Stimulated activated CD4-positive, alpha-beta T cell treated with anti-CD3 and anti-CD28 coated beads, Interleukin-1b, Interleukin-23, amount 100 ng/mL, for 24 hours (primary cell): ENCODE data around the gene TENM4.

Experiments used
- DNase-seq, 4 experiments: peaks; one replicate each; pipeline ENCODE4 v3.0.0-alpha.2; 2020; ENCODE audit warnings: low read depth in 4 of 4, low spot score in 1 of 4

TENM4 gene

DNA sequence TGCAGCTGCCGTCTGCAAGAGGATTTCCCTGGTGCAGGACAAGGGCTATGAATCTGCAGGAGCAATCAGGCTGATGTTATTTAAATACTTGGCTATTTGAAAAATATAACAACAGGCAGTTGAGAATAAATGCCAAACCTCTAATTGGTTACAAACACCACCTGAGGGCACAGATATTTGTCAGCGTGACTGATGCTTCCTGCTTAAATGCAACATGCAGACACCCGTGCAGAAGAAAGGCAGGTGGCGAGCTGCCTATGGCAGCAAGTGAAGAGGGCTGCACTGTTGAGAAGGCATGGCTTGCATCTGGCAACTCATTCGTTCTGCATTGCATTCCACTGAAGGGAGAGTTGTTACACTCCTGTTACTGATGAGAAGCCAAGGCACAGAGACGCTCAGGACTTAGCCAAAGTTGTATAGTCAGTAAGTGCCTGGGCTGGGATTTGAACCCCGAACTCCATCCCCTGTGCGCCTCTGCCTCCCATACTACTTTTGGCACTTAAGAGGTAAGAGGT, 350.6 kb downstream of the TENM4 start:
- no peak for DNase-seq

- DNase-seq: no peak
Observed at GRCh38 chr11:79089601-79090000, 351.2 kb downstream of the TENM4 start.

DNA sequence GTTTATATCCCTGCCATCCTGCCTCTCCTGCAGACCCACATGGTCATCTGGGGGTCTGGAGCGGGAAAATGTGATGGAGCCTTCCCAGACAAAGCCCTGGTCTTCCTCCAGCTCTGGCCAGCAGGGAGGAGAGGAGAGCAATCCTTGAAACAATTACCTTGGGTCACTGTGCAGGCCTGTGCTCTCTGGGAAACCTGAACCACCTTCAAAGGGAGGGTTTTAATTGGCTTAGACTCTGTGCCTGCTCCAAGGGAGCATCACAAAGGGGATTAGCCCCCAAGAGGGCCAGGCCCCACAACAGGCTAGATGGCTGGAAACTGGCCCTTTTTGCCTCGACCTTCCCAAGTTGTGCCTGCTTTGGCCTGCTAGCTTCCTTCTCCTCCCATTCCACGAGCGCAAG, 351.9 kb downstream of the TENM4 start:
- no peak for DNase-seq

DNA sequence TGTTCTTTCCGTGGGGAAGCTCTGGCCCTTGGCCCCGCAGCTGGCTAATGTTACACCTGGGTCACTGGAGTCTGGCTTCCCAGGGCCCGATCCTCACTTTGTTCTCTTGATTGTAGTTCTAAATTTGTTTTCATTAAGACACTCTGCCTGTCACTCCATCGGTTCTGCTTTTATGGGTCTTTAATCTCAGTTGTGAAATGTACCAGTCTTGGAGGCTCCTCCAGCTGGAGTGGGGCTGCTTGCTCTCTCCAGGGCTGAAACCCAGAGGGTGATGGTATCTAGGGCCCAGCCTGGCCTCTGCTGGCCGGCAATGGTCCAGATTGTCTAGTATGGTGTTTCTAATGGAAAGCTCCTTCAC, 352.9 kb downstream of the TENM4 start:
- DNase-seq: no peak

DNA sequence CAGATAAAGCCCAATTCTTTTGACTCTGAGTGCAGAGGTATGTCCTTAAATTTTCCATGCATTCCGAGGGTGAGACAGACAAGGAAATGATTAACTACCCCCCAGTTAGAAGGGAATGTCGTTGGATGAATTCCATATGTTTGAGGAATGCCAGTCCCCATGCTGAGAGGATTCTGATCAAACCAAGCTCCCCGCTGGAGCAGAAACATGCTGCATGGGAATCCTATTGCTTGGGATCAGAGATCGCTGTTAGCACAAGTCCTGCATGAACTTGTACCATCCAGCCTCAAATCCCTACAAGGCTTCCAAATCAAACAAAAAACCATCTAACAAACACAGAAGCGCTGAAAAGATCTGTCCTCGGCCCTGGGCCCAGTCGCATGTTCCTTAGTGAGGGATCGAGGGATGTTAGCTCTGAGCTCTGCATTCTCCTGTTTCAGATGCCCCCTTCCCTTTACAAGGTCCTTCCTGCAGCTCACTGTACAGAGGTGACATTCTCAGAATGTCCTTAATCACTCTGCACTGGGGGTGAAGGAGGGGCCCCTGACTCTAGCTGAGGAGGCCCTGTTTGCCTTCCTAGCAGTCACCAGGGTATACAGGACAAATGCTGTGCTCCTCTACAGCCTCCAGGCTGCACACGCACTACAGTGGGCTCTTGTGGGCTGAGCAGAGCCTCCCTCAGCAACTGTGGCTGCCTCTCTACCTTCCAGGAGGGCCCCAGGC, 353.4 kb downstream of the TENM4 start:
- no peak for DNase-seq

GRCh38 chr11:79086056-79086455, 354.8 kb downstream of the TENM4 start:
- no peak for DNase-seq

DNA sequence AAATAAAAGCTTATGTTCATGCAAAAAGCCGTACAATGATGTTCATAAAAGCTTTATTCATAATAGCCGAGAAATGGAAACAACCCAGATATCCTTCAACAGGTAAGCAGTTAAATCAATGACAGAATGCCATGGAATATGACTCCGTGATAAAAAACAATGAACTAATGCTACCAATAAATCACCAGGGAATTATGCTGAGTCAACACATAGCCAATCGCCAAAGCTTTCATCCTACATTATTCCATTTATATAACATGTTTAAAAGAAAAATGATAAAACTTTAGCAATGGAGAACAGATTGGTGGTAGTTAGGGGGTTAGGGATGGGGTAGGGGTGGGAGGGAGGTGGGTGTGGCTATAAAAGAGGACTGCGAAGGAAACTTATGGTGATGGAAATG, 356.4 kb downstream of the TENM4 start:
- no peak for DNase-seq

GRCh38 chr11:79083352-79083751, 357.5 kb downstream of the TENM4 start:
- DNase-seq: no peak

GRCh38 chr11:79082907-79083306, 357.9 kb downstream of the TENM4 start:
- DNase-seq: no peak

DNA sequence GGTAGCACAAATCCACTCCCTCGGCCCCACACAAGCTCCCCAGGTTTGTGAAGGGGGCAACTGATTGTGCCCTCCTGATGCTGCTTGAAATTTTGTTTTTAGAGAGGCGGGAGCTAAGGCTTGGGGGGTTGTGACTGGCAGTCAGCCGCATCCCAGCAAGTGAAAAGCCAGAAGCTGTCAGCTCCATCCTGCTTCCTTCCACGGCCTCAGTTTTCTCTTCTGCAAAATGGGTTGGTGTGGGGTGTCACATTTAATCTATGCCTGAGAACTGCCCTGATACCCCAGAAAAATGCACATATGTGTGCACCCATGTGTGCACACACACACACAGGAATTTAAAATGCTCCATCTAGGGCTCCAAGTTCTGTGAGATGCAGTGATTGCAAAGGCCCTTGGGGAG, 358.6 kb downstream of the TENM4 start:
- DNase-seq: no peak

DNA sequence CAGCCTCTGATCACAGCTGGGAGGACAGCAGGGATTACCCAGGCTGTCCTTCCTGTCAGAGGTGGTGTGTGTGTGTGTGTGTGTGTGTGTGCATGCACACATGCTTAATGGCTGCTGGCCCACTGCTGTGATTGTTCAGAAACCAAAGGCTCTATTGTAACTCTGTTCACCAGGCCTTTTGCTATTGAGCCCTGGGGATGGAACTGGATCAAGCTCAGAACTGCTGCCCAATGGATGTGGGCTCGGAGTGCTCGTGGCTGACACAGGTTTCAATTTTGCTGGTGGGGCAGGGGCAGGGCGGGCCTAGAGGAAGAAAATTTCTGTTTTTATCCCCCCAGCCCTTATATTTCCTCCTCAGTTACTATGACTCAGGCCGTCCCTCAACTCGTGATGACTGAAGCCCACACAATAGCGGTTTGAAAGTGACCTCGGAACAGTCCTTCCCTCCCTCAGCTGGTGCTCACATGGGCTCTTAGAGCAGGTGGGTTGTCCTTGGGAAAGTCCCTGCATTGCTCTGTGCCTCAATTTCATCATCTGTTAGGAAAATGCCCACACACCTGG, 359.3 kb downstream of the TENM4 start:
- DNase-seq: no peak

- no peak for DNase-seq
Observed at GRCh38 chr11:79080551-79080950, 360.3 kb downstream of the TENM4 start.

GRCh38 chr11:79078999-79079398, 361.8 kb downstream of the TENM4 start:
- DNase-seq: no peak

GRCh38 chr11:79078456-79078855, 362.4 kb downstream of the TENM4 start:
- DNase-seq: no peak

DNA sequence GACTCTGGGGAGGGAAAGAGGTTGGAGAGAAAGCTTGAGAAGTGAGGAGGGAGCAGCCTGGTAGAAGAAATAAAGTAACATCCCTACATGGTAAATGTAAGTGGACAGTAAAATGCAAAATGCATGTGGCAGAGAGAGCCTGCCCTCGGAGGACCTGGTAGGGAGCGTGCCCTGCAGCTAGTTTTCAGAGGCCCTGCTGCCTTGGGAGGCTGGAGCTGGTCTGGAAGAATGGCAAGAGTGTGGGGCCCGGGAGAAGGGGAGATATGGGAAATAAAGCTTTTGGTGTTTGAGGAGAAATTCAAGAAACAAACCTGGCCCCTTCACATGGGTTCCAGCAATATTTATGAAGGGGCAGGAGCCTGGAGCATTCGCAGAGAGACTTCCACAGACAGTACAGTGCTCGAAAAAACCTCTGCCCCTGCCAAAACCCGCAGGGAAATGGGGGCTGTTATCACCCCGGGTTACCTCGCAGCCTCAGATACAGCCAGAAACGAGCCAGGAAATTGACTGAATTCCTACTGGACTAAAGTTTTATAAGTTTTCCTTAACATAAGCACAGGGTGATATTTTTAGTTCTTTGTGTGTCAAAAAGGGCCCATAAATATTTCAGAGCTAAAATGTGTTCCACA, 363.0 kb downstream of the TENM4 start:
- no peak for DNase-seq

- peak in 1 of 4 experiments; percentile 1 for DNase-seq
Observed at GRCh38 chr11:79076526-79077115, 364.2 kb downstream of the TENM4 start.

- no peak for DNase-seq
Observed at GRCh38 chr11:79074547-79074946, 366.3 kb downstream of the TENM4 start.

- no peak for DNase-seq
Observed at GRCh38 chr11:79071190-79071589, 369.6 kb downstream of the TENM4 start.

- DNase-seq: no peak
Observed at GRCh38 chr11:79070518-79070917, 370.3 kb downstream of the TENM4 start.

- no peak for DNase-seq
Observed at GRCh38 chr11:79069504-79069903, 371.3 kb downstream of the TENM4 start.

DNA sequence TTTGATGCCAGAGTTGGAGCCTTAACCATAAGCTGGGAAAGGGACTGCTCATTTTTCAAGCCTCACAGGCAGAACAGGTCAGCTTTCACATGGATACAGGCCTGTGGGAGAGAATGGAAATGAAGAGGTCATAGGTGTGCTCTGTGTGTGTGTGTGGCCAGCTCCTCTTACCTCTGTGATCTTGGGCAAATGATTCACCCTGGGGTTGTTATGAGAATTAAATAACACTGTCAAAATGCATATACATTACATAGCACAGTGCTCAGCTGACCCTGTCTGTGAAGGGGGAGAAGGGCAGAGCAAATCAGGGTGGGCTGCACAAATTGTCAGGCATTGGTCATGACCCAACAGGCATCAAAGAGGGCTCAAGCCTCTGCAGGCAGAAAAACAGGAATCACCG, 372.5 kb downstream of the TENM4 start:
- no peak for DNase-seq

- DNase-seq: no peak
Observed at GRCh38 chr11:79067352-79067679, 373.5 kb downstream of the TENM4 start.
